GM19372 (cell line): ENCODE results near the gene TRAPPC2L.
A peak's percentile ranks its signal among the peaks of the same experiment; 100 is the strongest.

ENCODE experiments used
- ATAC-seq: cut with Tn5 transposase; IDR thresholded peaks from one replicate; pipeline ENCODE4 v1.9.1; 2021; ENCODE audit warnings: mild to moderate bottlenecking, low read depth, moderate library complexity; ENCODE audit not compliant: unreplicated experiment

TRAPPC2L gene, protein sequence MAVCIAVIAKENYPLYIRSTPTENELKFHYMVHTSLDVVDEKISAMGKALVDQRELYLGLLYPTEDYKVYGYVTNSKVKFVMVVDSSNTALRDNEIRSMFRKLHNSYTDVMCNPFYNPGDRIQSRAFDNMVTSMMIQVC

DNA sequence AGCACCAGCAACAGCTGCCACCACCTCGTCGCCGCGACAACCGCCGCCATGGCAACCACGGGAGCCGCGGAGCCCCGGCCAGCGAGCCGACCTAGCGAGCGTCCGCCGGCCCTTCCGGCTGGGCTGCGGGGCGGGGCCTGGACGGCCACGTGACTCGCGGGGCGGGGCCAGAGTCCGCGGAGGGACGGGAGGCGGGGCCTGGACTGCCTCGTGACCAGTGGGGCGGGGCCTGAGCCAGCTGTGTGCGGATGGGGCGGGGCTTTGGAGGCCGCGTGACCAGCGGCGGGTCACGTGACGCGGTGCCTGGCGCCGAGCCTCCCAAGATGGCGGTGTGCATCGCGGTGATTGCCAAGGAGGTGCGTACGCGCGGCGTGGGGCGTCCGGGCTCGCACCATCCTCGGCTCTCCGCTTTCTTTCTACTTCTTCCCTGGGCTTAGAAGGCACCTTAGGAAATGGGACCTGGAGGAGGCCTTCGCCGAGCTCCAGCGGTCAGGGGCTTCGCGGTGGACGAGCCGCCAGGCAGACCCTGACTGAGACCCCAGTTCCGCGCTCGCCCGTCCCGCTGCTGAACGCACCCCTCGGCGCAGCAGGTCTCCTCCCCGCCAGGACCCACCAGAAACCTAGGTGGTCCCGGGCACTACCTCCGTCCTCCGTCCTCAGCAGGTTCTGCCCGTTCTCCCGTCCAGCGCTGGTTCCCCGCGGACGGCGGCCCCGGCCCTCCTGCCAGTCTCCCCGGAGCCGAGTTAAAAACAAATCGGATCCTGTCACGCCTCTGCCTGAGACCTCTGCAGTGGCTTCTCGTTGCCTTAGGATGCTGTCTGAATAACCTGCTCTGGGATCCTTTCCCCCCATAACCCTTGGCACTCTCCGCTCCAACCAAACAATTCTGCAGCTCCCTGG lies at the start of gene TRAPPC2L, which contains the start of gene GALNS:
Gene TRAPPC2L (plus strand): TSS at position 300 of the 900 bp plus-strand sequence. CDS start 24 bp downstream, at position 324.
Gene GALNS (minus strand): TSS at position 120 of the 900 bp plus-strand sequence. CDS start 70 bp downstream, at position 50.
- peak; percentile 76 for ATAC-seq

- ATAC-seq = no peak
These were observed 49.7 kb upstream of the TRAPPC2L start for GRCh38 chr16:88807142-88807625.

GRCh38 chr16:88807626-88808453 lies 49.1 kb upstream of the TRAPPC2L start:
- no peak for ATAC-seq

DNA sequence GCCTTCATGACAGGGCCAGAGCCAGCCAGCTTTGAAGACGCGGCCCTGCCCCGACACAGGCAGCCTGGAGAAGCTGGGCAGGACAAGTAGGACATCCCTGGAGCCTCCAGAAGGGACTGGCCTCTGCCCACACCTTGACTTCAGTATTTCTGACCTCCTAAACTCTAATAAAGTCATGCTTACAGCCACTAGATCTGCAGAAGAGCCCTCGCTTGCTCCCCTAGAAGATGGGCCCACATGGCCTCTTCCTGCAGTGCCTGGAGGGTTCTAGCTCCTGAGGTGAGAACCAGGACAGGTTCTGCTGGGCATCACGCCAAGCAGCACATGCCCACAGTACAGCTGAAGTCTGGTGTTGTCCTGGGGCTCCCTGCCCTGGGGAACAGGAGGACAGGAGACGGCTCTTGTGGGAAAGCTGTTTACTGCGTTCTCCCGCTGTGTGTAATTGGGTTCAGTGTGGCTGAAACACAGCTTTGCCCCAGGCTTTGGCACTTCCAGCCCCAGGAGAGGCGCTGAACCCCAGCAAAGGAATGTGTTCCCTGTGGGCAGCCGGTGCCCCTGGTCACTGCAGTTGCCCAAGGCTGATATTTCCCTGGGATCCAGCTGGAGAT lies 47.8 kb upstream of the TRAPPC2L start:
- no peak for ATAC-seq

- ATAC-seq = no peak
These were observed 47.2 kb upstream of the TRAPPC2L start for GRCh38 chr16:88809676-88810165.

DNA sequence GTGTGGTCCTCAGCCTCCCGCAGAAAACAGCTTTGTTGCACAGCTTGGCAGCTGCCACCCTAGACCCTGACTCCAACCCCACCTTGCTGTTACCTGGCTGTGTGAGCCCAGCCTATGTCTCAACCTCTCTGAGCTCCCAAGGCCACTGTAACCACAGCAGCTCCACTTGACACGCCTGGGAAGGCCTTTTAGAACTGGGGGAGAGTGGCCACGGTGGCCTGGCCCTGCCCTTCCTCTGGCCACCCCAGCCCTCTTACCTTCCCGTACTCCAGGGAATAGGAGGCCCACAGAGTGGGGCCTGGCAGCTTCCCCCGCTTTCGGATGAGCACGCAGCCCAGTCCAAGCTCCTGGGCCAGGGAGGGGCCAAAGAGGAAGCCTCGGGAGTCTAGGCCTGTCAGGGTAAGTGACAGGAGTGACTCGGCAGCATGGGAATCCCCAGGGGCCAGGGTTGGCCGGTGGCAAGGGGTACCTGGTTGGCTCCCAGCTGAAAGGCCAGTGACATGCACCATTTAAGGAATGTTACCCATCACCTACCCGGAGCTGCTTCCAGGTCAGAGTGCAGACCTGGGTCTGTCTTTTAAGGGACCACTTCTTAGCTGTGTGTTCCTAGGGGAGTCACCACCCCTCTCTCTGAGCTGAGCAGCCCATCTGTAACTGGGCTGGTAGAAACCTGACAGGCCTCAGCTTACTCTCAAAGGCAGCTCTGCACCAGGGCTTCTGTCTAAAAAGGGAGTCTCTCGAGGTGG lies 46.6 kb upstream of the TRAPPC2L start:
- no peak for ATAC-seq

DNA sequence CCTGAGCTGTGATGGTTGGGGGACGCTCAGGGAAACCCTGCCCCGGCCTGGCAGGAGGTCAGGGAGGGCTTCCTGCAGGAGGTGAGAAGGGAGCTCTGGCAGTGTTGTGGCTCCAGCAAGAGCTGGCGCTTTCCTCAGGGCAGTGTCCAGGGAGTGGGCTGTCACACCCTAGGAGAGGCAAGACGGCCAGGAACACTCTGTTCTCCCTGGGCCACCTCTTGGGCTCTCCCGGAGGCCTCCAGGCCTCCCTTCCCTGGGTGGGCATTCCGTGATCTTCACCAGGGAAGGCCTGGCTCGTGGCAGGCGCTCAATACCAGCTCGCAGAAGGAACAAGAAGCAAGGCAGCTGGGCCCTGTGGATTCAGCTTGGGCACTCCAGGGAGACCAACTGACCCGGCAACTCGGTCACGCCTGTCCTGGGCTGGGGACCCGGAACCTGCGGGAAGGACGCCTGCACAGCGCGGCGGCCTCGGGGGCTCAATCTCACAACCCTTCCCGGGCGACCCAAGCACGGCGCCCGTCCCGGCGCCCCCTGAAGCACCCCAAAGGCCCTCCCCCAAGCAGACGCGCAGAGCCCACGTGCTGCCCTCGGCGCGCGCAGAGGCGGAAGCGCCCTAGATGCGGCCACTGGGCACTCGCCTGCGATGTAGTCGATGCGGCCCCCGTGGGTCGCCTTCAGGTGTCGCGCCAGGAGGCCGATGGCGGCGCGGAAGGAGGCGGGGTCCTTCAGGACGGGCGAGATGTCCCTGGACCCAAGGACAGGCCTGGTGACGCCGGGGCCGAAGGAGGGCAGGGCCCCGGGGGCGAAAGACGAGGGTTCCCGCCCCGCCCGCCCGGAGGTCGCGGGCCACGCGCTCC lies 45.8 kb upstream of the TRAPPC2L start:
- ATAC-seq = peak; percentile 39

DNA sequence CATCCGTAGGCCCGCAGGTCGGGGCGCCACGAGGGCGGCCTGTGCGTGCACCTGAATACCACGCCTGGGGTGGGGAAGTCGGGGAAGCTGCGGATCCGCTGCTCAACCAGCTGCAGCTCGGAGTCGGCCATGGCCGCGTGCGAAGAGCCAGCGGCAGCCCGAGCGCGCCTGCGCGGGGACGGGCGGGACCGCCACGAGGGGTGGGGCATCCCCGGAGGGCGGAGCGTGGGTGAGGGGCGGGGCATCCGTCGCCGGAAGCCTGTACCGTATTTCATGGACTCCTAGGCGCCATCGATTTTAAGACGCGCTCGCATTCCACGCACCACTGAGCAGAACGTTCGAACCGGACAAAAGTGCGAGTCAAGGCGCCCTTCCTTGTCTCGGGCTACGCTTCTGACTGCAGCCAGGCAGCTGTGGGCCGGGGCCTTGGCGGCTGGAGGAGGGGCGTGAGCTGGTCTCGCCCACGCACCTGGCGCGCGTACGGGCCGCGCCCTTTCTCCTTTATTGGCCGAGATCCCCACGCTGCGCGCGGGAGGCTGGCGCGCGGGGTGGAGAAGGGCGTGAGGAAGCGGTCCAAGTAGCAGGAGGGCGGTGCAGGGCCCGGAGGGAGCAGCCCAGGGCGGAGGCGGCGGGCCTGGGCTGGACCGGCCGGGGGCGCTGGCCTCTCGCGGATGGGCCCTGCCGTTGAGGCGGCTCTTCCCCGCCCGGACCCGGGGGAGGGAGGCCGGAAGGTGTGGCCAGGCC lies 45.0 kb upstream of the TRAPPC2L start, which contains the start of gene APRT:
Gene APRT (minus strand): TSS at position 160 of the 744 bp plus-strand sequence. CDS start 29 bp downstream, at position 131.
- ATAC-seq = peak; percentile 70

- ATAC-seq = no peak
These were observed 44.2 kb upstream of the TRAPPC2L start for GRCh38 chr16:88812513-88813268.

- no peak for ATAC-seq
These were observed 43.4 kb upstream of the TRAPPC2L start for GRCh38 chr16:88813269-88814143.

DNA sequence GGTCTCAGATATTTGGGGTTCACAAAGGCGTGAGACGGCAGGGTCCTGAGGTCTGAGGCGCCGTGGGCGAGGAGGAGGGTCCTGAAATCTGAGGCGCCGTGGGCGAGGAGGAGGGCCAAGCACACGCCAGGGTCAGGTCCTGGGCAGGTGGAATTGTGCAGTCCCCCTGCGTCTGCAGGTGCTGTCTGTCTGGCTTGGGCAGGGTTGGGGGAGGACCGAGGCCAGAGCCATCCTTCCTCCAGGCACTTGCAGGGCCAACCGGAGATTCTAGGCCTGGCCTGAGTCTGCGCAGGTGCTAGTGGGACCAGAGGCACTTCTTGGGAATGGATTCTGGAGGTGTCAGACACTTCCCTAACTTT lies 42.8 kb upstream of the TRAPPC2L start:
- ATAC-seq = no peak

GRCh38 chr16:88815227-88815626 lies 41.7 kb upstream of the TRAPPC2L start:
- no peak for ATAC-seq

DNA sequence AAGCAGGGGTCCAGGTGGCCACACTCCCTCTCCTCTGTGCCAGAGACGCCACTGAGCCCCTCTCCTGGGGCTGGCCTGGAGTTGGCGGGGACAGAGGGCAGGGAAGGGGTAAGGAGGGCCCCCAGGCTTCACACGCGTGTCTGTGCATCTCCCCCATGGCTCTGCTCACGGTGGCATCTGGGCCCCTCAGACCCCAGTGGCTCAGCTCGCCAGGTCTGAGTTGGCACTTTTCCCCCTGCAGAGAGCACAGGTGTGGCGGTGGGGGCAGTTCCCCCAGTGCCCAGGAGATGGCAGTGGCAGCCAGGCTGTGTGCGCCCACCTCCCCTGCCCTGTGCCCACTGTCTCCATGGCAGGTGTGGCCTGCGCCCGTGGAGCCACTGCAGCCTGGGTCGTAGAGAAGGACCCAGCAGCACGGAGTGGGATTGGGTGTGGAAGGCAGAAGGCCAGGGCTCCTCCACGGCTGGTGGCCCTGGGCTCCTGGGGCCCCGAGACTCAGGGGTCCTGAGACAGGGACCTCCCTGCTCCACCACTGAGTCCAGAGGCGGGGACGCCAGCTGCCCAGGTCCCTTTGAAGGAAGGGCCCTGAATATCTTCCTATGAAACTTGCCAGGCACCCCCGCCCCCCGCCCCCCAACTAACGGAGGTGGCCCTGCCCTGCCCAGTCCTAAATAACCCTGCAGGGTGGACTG lies 40.9 kb upstream of the TRAPPC2L start:
- ATAC-seq = no peak

GRCh38 chr16:88816736-88817535 lies 40.0 kb upstream of the TRAPPC2L start:
- no peak for ATAC-seq
